A375 (cell line): ENCODE measurements around the gene TRPV5. TPM values are rescaled to one million over a fixed set of nuclear protein-coding genes. Genes with fewer than 3 reads are reported as not detected.

Source experiments
- total RNA-seq: library from RNA; depleted of rRNA; stranded (reverse); fragments of >200 nt; shearing (Covaris generic); gene quantifications from 2 replicates; pipeline ENCODE4 v1.2.3, GENCODE V29; 2014; rRNA removed

TRPV5 gene
- 0.05 TPM in 1 of 2 replicates, not detected in the other for total RNA-seq

GRCh38 chr7:142933624-142934023 is at the start of gene TRPV5:
Gene TRPV5, minus strand, starts transcription at chr7:142933746. Its CDS starts 287 bp downstream, at chr7:142933459.

GRCh38 chr7:142961973-142962926 is 28.7 kb upstream of the TRPV5 start, which contains the start of gene KEL:
Gene KEL, minus strand, starts transcription at chr7:142962363. Its CDS starts 157 bp downstream, at chr7:142962206.

GRCh38 chr7:142939226-142939910 is 5.8 kb upstream of the TRPV5 start, which contains the start of gene LLCFC1:
Gene LLCFC1, plus strand, starts transcription at chr7:142939484. Its CDS starts 138 bp downstream, at chr7:142939622.

GRCh38 chr7:142885311-142886230 is 48.0 kb downstream of the TRPV5 start, which contains the start of gene TRPV6:
Gene TRPV6, minus strand, starts transcription at chr7:142885745.

Other genes with a start within 250 kb of the TRPV5 start
- not detected in 2 replicates for gene PRSS1, start 184.3 kb downstream of the TRPV5 start, total RNA-seq
- not detected in 2 replicates for gene PRSS2, start 162.8 kb downstream of the TRPV5 start, total RNA-seq
- gene EPHB6, start 78.7 kb downstream of the TRPV5 start, total RNA-seq, result not detected in 2 replicates
- 0.11 TPM in 1 of 2 replicates, not detected in the other for gene TRPV6, start 48.0 kb downstream of the TRPV5 start, total RNA-seq
- not detected in 2 replicates for gene LLCFC1, start 5.7 kb upstream of the TRPV5 start, total RNA-seq
- 0.45 and 0.83 TPM in 2 replicates for gene KEL, start 28.6 kb upstream of the TRPV5 start, total RNA-seq
- gene OR9A2, start 93.4 kb upstream of the TRPV5 start, total RNA-seq, result 0.38 TPM in 1 of 2 replicates, not detected in the other
- not detected in 2 replicates for gene OR6V1, start 118.6 kb upstream of the TRPV5 start, total RNA-seq
- not detected in 2 replicates for gene PIP, start 198.3 kb upstream of the TRPV5 start, total RNA-seq
- gene TAS2R39, start 249.7 kb upstream of the TRPV5 start, total RNA-seq, result not detected in 2 replicates